Activated CD4-positive, alpha-beta T cell treated with anti-CD3 and anti-CD28 coated beads for 36 hours (primary cell): ENCODE measurements around the gene MMP24OS. TPM values are rescaled to one million over a fixed set of nuclear protein-coding genes. Genes with fewer than 3 reads are reported as not detected.

Source experiments
- ATAC-seq: fragments of 200-7000 bp; cut with Tn5 transposase; one replicate; pipeline ENCODE4 v1.10.0; 2021; ENCODE audit warnings: mild to moderate bottlenecking, moderate library complexity
- CTCF ChIA-PET: fragments of 350-600 bp; sonication (Branson Sonifier 250); formaldehyde crosslinking; loops from one replicate; lab custom pipeline; 2021; ENCODE audit warnings: antibody characterized with exemption; lab: Charles Lee
- POLR2A ChIA-PET: fragments of 350-600 bp; sonication (Branson Sonifier 250); formaldehyde crosslinking; loops from one replicate; lab custom pipeline; 2021; ENCODE audit warnings: antibody characterized with exemption, inconsistent platforms; lab: Charles Lee
- DNase-seq: peaks from one replicate; pipeline ENCODE4 v3.0.0-alpha.2; 2020
- H3K27ac Mint-ChIP-seq: one replicate; pipeline ENCODE4 v1.8.0; 2021; ENCODE audit warnings: mixed read lengths
- H3K27me3 Mint-ChIP-seq: one replicate; pipeline ENCODE4 v1.8.0; 2021; ENCODE audit warnings: mixed read lengths
- H3K36me3 Mint-ChIP-seq: one replicate; pipeline ENCODE4 v1.8.0; 2021; ENCODE audit warnings: low read depth, mixed read lengths
- H3K4me1 Mint-ChIP-seq: one replicate; pipeline ENCODE4 v1.8.0; 2021; ENCODE audit warnings: mixed read lengths
- H3K4me3 Mint-ChIP-seq: one replicate; pipeline ENCODE4 v1.8.0; 2021; ENCODE audit warnings: mild to moderate bottlenecking, moderate library complexity, mixed read lengths
- H3K9me3 Mint-ChIP-seq: one replicate; pipeline ENCODE4 v1.8.0; 2021; ENCODE audit warnings: low read depth, mixed read lengths
- intact Hi-C, 2 experiments: fragments of 100-400 bp; cut with DNase I in 1 of 2; cut with micrococcal nuclease in 1 of 2; formaldehyde crosslinking; loops; one replicate each; pipeline versions ENCODE4 v1.14.2 to v1.15.1; 2022 to 2024; cut with DNase I, micrococcal nuclease
- total RNA-seq, 2 experiments: library from RNA; stranded (reverse); gene quantifications; one replicate each; pipeline ENCODE4 v1.2.3, GENCODE V29; 2021

The MMP24OS gene
- total RNA-seq, 2 experiments from 2014 or later = 44.6 to 56.8 TPM

GRCh38 chr20:35297740-35298139, 19.8 kb upstream of the MMP24OS start:
- DNase-seq (no peak), ATAC-seq (no peak)
- H3K4me1 Mint-ChIP-seq = peaks cover 3% of the 10 kb centered on the region
- no peak overlapping the region for H3K4me3 Mint-ChIP-seq
- POLR2A ChIA-PET = interaction anchor here (0.6 kb wide), 1 partner anchor 47 kb away, joined by 3 read pairs; no protein-coding TSS in a partner anchor
- no peak overlapping the region for H3K27ac Mint-ChIP-seq
- intact Hi-C loops = no loop called here
- CTCF ChIA-PET = no interaction called here
- no peaks in the 10 kb centered on the region for H3K36me3 Mint-ChIP-seq
- no peaks in the 10 kb centered on the region for H3K9me3 Mint-ChIP-seq
- H3K27me3 Mint-ChIP-seq = no peaks in the 10 kb centered on the region

- CTCF ChIA-PET = no interaction called here
Measured at GRCh38 chr20:35297155-35297554, 19.2 kb upstream of the MMP24OS start.

GRCh38 chr20:35296101-35296554, 18.2 kb upstream of the MMP24OS start:
- Mint-ChIP-seq H3K36me3 (no peaks in the 10 kb centered on the region), H3K9me3 (no peaks in the 10 kb centered on the region), H3K4me3 (no peak overlapping the region), H3K4me1 (no peaks in the 10 kb centered on the region), H3K27ac (no peak overlapping the region), H3K27me3 (no peaks in the 10 kb centered on the region)
- ChIA-PET CTCF (no interaction called here), POLR2A (no interaction called here)
- intact Hi-C loops = no loop called here
- DNase-seq (no peak), ATAC-seq (no peak)

More at GRCh38 chr20:35297155-35297554, 19.2 kb upstream of the MMP24OS start:
- no peak for DNase-seq
- H3K27ac Mint-ChIP-seq = no peak overlapping the region
- ATAC-seq = no peak
- no peaks in the 10 kb centered on the region for H3K36me3 Mint-ChIP-seq
- H3K4me1 Mint-ChIP-seq = no peaks in the 10 kb centered on the region
- intact Hi-C loops = no loop called here
- no peaks in the 10 kb centered on the region for H3K27me3 Mint-ChIP-seq
- no peak overlapping the region for H3K4me3 Mint-ChIP-seq
- H3K9me3 Mint-ChIP-seq = no peaks in the 10 kb centered on the region
- POLR2A ChIA-PET = interaction anchor here (0.6 kb wide), 1 partner anchor 46 kb away, joined by 3 read pairs; no protein-coding TSS in a partner anchor

GRCh38 chr20:35295674-35296073, 17.8 kb upstream of the MMP24OS start:
- intact Hi-C loops = no loop called here
- Mint-ChIP-seq H3K27ac (no peak overlapping the region), H3K27me3 (no peaks in the 10 kb centered on the region), H3K36me3 (no peaks in the 10 kb centered on the region), H3K4me1 (no peaks in the 10 kb centered on the region), H3K4me3 (no peak overlapping the region), H3K9me3 (no peaks in the 10 kb centered on the region)
- no peak for ATAC-seq
- DNase-seq = no peak
- POLR2A ChIA-PET = no interaction called here
- CTCF ChIA-PET = no interaction called here

- Mint-ChIP-seq H3K4me3 (no peak overlapping the region), H3K36me3 (no peaks in the 10 kb centered on the region), H3K27ac (no peak overlapping the region), H3K9me3 (no peaks in the 10 kb centered on the region), H3K27me3 (no peaks in the 10 kb centered on the region), H3K4me1 (no peaks in the 10 kb centered on the region)
- ChIA-PET POLR2A (interaction anchor here (0.7 kb wide), 1 partner anchor 59 kb away, joined by 4 read pairs; no protein-coding TSS in a partner anchor), CTCF (interaction anchor here (0.7 kb wide), 1 partner anchor 12 kb away, joined by 3 read pairs; no protein-coding TSS in a partner anchor)
- ATAC-seq = no peak
- intact Hi-C loops = no loop called here
- no peak for DNase-seq
Measured at GRCh38 chr20:35295058-35295457, 17.1 kb upstream of the MMP24OS start.

GRCh38 chr20:35294293-35294685, 16.4 kb upstream of the MMP24OS start:
- ATAC-seq = no peak

GRCh38 chr20:35293303-35294292, 15.7 kb upstream of the MMP24OS start:
- Mint-ChIP-seq H3K4me3 (no peak overlapping the region), H3K9me3 (no peaks in the 10 kb centered on the region), H3K36me3 (no peaks in the 10 kb centered on the region), H3K4me1 (no peaks in the 10 kb centered on the region), H3K27ac (no peak overlapping the region), H3K27me3 (no peaks in the 10 kb centered on the region)
- ChIA-PET POLR2A (no interaction called here), CTCF (interaction anchor here (1.6 kb wide), 1 partner anchor 10 kb away, joined by 11 read pairs; no protein-coding TSS in a partner anchor)
- no peak for ATAC-seq
- intact Hi-C loops = no loop called here
- no peak for DNase-seq

More at GRCh38 chr20:35294293-35294685, 16.4 kb upstream of the MMP24OS start:
- intact Hi-C loops = no loop called here
- Mint-ChIP-seq H3K4me3 (no peak overlapping the region), H3K4me1 (no peaks in the 10 kb centered on the region), H3K36me3 (no peaks in the 10 kb centered on the region), H3K9me3 (no peaks in the 10 kb centered on the region), H3K27me3 (no peaks in the 10 kb centered on the region), H3K27ac (no peak overlapping the region)
- POLR2A ChIA-PET = interaction anchor here (0.7 kb wide), 1 partner anchor 60 kb away, joined by 4 read pairs; no protein-coding TSS in a partner anchor
- CTCF ChIA-PET = interaction anchor here (1.6 kb wide), 1 partner anchor 10 kb away, joined by 11 read pairs; no protein-coding TSS in a partner anchor
- DNase-seq = no peak

GRCh38 chr20:35292504-35293285, 14.8 kb upstream of the MMP24OS start:
- no peaks in the 10 kb centered on the region for H3K4me1 Mint-ChIP-seq
- DNase-seq (no peak), ATAC-seq (no peak)
- no peaks in the 10 kb centered on the region for H3K36me3 Mint-ChIP-seq
- ChIA-PET POLR2A (no interaction called here), CTCF (interaction anchor here (0.9 to 1.6 kb wide), 2 partner anchors 11 to 20 kb away, joined by 3 to 11 read pairs; no protein-coding TSS in a partner anchor)
- H3K9me3 Mint-ChIP-seq = no peaks in the 10 kb centered on the region
- intact Hi-C loops = no loop called here
- no peaks in the 10 kb centered on the region for H3K27me3 Mint-ChIP-seq
- H3K4me3 Mint-ChIP-seq = no peak overlapping the region
- no peak overlapping the region for H3K27ac Mint-ChIP-seq

- Mint-ChIP-seq H3K27me3 (no peaks in the 10 kb centered on the region), H3K4me3 (no peak within 1 kb of the TSS), H3K27ac (no peak within 1 kb of the TSS), H3K9me3 (no peaks in the 10 kb centered on the region), H3K36me3 (no peaks in the 10 kb centered on the region), H3K4me1 (no peaks in the 10 kb centered on the region)
- DNase-seq (no peak), ATAC-seq (no peak)
- ChIA-PET POLR2A (no interaction called here), CTCF (interaction anchor here (0.5 to 0.9 kb wide), 4 partner anchors 10 to 147 kb away, joined by 3 read pairs; no protein-coding TSS in a partner anchor)
- intact Hi-C loops = no loop called here
Measured at GRCh38 chr20:35291654-35292503, 14.0 kb upstream of the MMP24OS start, which contains the start of gene FAM83C. Gene FAM83C (minus strand): TSS chr20:35292425. CDS start chr20:35292304, 121 bp downstream.

- DNase-seq = no peak
- CTCF ChIA-PET = interaction anchor here (0.9 to 1.8 kb wide), 3 partner anchors 13 to 148 kb away, joined by 3 to 7 read pairs (median 3); no protein-coding TSS in a partner anchor
- Mint-ChIP-seq H3K4me1 (peaks cover 2% of the 10 kb centered on the region), H3K4me3 (no peak overlapping the region), H3K36me3 (no peaks in the 10 kb centered on the region), H3K9me3 (no peaks in the 10 kb centered on the region), H3K27ac (no peak overlapping the region), H3K27me3 (no peaks in the 10 kb centered on the region)
- no peak for ATAC-seq
- POLR2A ChIA-PET = interaction anchor here (0.6 kb wide), 1 partner anchor 156 kb away, joined by 3 read pairs; no protein-coding TSS in a partner anchor
- intact Hi-C loops = no loop called here
Measured at GRCh38 chr20:35290887-35291417, 13.0 kb upstream of the MMP24OS start.
